ENCODE results near the gene AP5S1. TPM values are rescaled to one million over a fixed set of nuclear protein-coding genes. Genes with fewer than 3 reads are reported as not detected.

AP5S1 gene
- total and polyA plus RNA-seq, 2 experiments from 2014 or later, result 7.6 to 22.9 TPM

- no peak for DNase-seq (ENCODE audit: low read depth in 1 of 2, low spot score in 1 of 2)
- no peaks in the 10 kb centered on the region for H3K4me1 ChIP-seq (ENCODE audit: low read depth)
- H3K9me3 ChIP-seq (ENCODE audit: low read depth), result no peaks in the 10 kb centered on the region
- no peak overlapping the region for H3K27ac ChIP-seq
- TF ChIP-seq, protein P1, sequence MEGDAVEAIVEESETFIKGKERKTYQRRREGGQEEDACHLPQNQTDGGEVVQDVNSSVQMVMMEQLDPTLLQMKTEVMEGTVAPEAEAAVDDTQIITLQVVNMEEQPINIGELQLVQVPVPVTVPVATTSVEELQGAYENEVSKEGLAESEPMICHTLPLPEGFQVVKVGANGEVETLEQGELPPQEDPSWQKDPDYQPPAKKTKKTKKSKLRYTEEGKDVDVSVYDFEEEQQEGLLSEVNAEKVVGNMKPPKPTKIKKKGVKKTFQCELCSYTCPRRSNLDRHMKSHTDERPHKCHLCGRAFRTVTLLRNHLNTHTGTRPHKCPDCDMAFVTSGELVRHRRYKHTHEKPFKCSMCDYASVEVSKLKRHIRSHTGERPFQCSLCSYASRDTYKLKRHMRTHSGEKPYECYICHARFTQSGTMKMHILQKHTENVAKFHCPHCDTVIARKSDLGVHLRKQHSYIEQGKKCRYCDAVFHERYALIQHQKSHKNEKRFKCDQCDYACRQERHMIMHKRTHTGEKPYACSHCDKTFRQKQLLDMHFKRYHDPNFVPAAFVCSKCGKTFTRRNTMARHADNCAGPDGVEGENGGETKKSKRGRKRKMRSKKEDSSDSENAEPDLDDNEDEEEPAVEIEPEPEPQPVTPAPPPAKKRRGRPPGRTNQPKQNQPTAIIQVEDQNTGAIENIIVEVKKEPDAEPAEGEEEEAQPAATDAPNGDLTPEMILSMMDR (IDR thresholded peaks at IDR 0.05; ENCODE audit: low read depth, low read length), result no peak
- H3K36me3 ChIP-seq, result peaks cover 2% of the 10 kb centered on the region
- H3K4me3 ChIP-seq, result no peak overlapping the region
- no peaks in the 10 kb centered on the region for H3K27me3 ChIP-seq
Observed at GRCh38 chr20:3876676-3877075, 56.3 kb downstream of the AP5S1 start.

Other genes starting within 250 kb of the AP5S1 start
- not detected in 2 replicates for gene GFRA4, start 157.1 kb upstream of the AP5S1 start, total RNA-seq
- gene GFRA4, start 157.1 kb upstream of the AP5S1 start, polyA plus RNA-seq, result not detected in 2 replicates
- gene ADAM33, start 138.5 kb upstream of the AP5S1 start, total RNA-seq, result 0.07 and 1.3 TPM in 2 replicates
- 0.45 and 0.56 TPM in 2 replicates for gene ADAM33, start 138.5 kb upstream of the AP5S1 start, polyA plus RNA-seq
- not detected in 2 replicates for gene SIGLEC1, start 107.9 kb upstream of the AP5S1 start, total RNA-seq
- gene SIGLEC1, start 107.9 kb upstream of the AP5S1 start, polyA plus RNA-seq, result not detected in 2 replicates
- 0.18 and 0.92 TPM in 2 replicates for gene HSPA12B, start 87.9 kb upstream of the AP5S1 start, total RNA-seq
- gene HSPA12B, start 87.9 kb upstream of the AP5S1 start, polyA plus RNA-seq, result 1.2 TPM in 1 of 2 replicates, not detected in the other
- gene ADISSP, start 52.8 kb upstream of the AP5S1 start, total RNA-seq, result 22.5 and 24.1 TPM in 2 replicates
- 38.5 and 45.3 TPM in 2 replicates for gene ADISSP, start 52.8 kb upstream of the AP5S1 start, polyA plus RNA-seq
- 0.95 and 1.6 TPM in 2 replicates for gene SPEF1, start 39.1 kb upstream of the AP5S1 start, total RNA-seq
- 0.61 and 1.2 TPM in 2 replicates for gene SPEF1, start 39.1 kb upstream of the AP5S1 start, polyA plus RNA-seq
- 45.0 and 47.6 TPM in 2 replicates for gene CENPB, start 33.8 kb upstream of the AP5S1 start, total RNA-seq
- gene CENPB, start 33.8 kb upstream of the AP5S1 start, polyA plus RNA-seq, result 10.5 and 12.5 TPM in 2 replicates
- 16.9 and 59.9 TPM in 2 replicates for gene CDC25B, start 24.2 kb upstream of the AP5S1 start, total RNA-seq
- gene CDC25B, start 24.2 kb upstream of the AP5S1 start, polyA plus RNA-seq, result 9.7 and 31.7 TPM in 2 replicates
- 34.7 and 40.9 TPM in 2 replicates for gene MAVS, start 26.3 kb downstream of the AP5S1 start, total RNA-seq
- gene MAVS, start 26.3 kb downstream of the AP5S1 start, polyA plus RNA-seq, result 15.0 and 19.8 TPM in 2 replicates
- 29.2 and 33.4 TPM in 2 replicates for gene PANK2, start 68.8 kb downstream of the AP5S1 start, total RNA-seq
- 21.0 and 24.1 TPM in 2 replicates for gene PANK2, start 68.8 kb downstream of the AP5S1 start, polyA plus RNA-seq
- 4.4 and 7.7 TPM in 2 replicates for gene RNF24, start 195.0 kb downstream of the AP5S1 start, total RNA-seq
- 16.1 and 23.8 TPM in 2 replicates for gene RNF24, start 195.0 kb downstream of the AP5S1 start, polyA plus RNA-seq